PFSK-1 (cell line): ENCODE results near the gene PPP2R5C.

Source experiments
- POLR2AphosphoS5 ChIP-seq: IDR thresholded peaks from 2 replicates; pipeline ENCODE4 v1.6.1; 2012; ENCODE audit warnings: low read depth, mild to moderate bottlenecking, control low read depth, low read length, moderate library complexity
- SIN3A ChIP-seq: IDR thresholded peaks from 2 replicates; pipeline ENCODE4 v1.6.1; 2012; ENCODE audit warnings: mild to moderate bottlenecking, low read length, moderate library complexity, borderline replicate concordance; ENCODE audit not compliant: insufficient read depth
- TAF1 ChIP-seq: IDR thresholded peaks from 2 replicates; pipeline ENCODE4 v1.6.1; 2012; ENCODE audit warnings: low read length, control low read depth, borderline replicate concordance; ENCODE audit not compliant: insufficient read depth
- TF ChIP-seq, protein P1 (sequence below), 2 experiments: IDR thresholded peaks; 2 replicates each; pipeline versions ENCODE4 v1.6.1 to v1.8.0; 2011 to 2012; ENCODE audit warnings: low read depth in 2 of 2, low read length in 2 of 2, control low read depth in 1 of 2, inconsistent platforms in 1 of 2, mild to moderate bottlenecking in 1 of 2, moderate library complexity in 1 of 2; ENCODE audit not compliant: insufficient read depth in 1 of 2

DNA sequence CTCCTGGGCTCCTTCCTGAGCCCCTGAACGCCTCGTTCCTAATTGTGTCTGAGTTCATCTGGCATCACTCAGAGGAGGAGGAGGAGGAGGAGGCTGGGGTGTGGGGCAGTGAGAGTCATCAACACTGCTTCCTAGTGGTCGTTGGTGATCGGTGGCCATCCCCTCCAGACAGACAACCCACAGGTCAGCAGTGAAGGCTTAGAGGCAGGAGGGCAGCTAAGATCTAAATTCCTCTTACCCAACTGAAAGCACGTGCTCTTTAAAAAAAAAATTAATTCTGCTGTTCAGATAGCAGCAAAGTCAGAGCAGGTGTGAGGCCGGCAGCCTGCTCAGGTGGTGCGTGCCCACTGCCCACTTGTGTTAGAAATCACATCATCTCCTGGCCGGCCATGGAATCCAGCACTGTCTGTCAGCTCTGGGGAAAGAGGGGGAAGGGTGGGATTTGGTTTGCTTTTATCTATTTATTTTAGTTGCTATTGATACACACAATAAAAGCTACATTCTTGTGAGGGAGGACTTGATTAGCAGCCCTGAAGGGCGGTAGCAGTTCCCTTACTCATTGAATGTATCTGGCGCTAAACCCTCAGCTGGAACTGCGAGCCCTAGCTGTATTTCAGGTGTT is 46.6 kb downstream of the PPP2R5C start:
- TF ChIP-seq, protein P1, sequence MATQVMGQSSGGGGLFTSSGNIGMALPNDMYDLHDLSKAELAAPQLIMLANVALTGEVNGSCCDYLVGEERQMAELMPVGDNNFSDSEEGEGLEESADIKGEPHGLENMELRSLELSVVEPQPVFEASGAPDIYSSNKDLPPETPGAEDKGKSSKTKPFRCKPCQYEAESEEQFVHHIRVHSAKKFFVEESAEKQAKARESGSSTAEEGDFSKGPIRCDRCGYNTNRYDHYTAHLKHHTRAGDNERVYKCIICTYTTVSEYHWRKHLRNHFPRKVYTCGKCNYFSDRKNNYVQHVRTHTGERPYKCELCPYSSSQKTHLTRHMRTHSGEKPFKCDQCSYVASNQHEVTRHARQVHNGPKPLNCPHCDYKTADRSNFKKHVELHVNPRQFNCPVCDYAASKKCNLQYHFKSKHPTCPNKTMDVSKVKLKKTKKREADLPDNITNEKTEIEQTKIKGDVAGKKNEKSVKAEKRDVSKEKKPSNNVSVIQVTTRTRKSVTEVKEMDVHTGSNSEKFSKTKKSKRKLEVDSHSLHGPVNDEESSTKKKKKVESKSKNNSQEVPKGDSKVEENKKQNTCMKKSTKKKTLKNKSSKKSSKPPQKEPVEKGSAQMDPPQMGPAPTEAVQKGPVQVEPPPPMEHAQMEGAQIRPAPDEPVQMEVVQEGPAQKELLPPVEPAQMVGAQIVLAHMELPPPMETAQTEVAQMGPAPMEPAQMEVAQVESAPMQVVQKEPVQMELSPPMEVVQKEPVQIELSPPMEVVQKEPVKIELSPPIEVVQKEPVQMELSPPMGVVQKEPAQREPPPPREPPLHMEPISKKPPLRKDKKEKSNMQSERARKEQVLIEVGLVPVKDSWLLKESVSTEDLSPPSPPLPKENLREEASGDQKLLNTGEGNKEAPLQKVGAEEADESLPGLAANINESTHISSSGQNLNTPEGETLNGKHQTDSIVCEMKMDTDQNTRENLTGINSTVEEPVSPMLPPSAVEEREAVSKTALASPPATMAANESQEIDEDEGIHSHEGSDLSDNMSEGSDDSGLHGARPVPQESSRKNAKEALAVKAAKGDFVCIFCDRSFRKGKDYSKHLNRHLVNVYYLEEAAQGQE (IDR thresholded peaks at IDR 0.05; ENCODE audit: insufficient read depth in 1 of 2, low read depth in 2 of 2, low read length in 2 of 2): no peak
- no peak for TF ChIP-seq TAF1
- no peak for TF ChIP-seq POLR2AphosphoS5
- TF ChIP-seq SIN3A: no peak
